ENCODE data around the gene SH3BP5L. TPM values are rescaled to one million over a fixed set of nuclear protein-coding genes. Genes with fewer than 3 reads are reported as not detected.
A peak's percentile ranks its signal among the peaks of the same experiment; 100 is the strongest.

The SH3BP5L gene
- total and polyA plus RNA-seq, 2 of the 13 experiments (the other 11 are each of a cell fraction or from before 2014, with no cell fraction given): 10.3 to 14.9 TPM

GRCh38 chr1:248873409-248873992 lies 47.8 kb upstream of the SH3BP5L start (continued):
- TF ChIP-seq ETS1 (CRISPR knock-in tag; IDR thresholded peaks at IDR 0.05): no peak
- TF ChIP-seq IKZF4 (CRISPR knock-in tag; IDR thresholded peaks at IDR 0.05; ENCODE audit: borderline replicate concordance, low read depth, not compliant biosample characterization): peak; percentile 17
- no peak for TF ChIP-seq HDAC1 (CRISPR knock-in tag; IDR thresholded peaks at IDR 0.05)
- TF ChIP-seq ZGPAT (CRISPR knock-in tag; IDR thresholded peaks at IDR 0.05): peak; percentile 85
- TF ChIP-seq ONECUT2 (CRISPR knock-in tag; IDR thresholded peaks at IDR 0.05): no peak
- no peak for TF ChIP-seq FLYWCH1 (CRISPR knock-in tag; IDR thresholded peaks at IDR 0.05)
- TF ChIP-seq ZNF766 (CRISPR knock-in tag; IDR thresholded peaks at IDR 0.05; ENCODE audit: borderline replicate concordance): peak; percentile 42; the same call in 1 of the 2 replicates
- no peak; the same call in 1 of the 2 replicates for TF ChIP-seq HOXD1 (CRISPR knock-in tag; IDR thresholded peaks at IDR 0.05)
- TF ChIP-seq ZNF800 (CRISPR knock-in tag; IDR thresholded peaks at IDR 0.05): peak; percentile 71
- no peak for TF ChIP-seq ZNF382 (CRISPR knock-in tag; IDR thresholded peaks at IDR 0.05; ENCODE audit: borderline replicate concordance)
- no peak; the same call in 1 of the 2 replicates for TF ChIP-seq MTERF4 (CRISPR knock-in tag; IDR thresholded peaks at IDR 0.05)
- peak; percentile 75; the same call in 1 of the 2 replicates for TF ChIP-seq NCOA1 (CRISPR knock-in tag; IDR thresholded peaks at IDR 0.05)
- 0 out of 2 replicates have a peak, but pooled peaks have one; percentile 48 for TF ChIP-seq SALL2 (CRISPR knock-in tag; IDR thresholded peaks at IDR 0.05)
- TF ChIP-seq IRF9 (CRISPR knock-in tag; IDR thresholded peaks at IDR 0.05; ENCODE audit: borderline replicate concordance): no peak
- TF ChIP-seq HNF1B (CRISPR knock-in tag; IDR thresholded peaks at IDR 0.05): peak; percentile 39; the same call in 1 of the 2 replicates
- TF ChIP-seq AGO1 (IDR thresholded peaks at IDR 0.05; ENCODE audit: low read depth, low read length, poor library complexity, severe bottlenecking): peak; percentile 52
- no peak for TF ChIP-seq SMAD9 (CRISPR knock-in tag; IDR thresholded peaks at IDR 0.05)
- no peak for TF ChIP-seq AGO2 (optimal IDR thresholded peaks at IDR 0.05; ENCODE audit: low read depth, low read length)
- TF ChIP-seq CEBPG (CRISPR knock-in tag; IDR thresholded peaks at IDR 0.05): no peak; the same call in 1 of the 2 replicates
- peak; percentile 24; the same call in 1 of the 2 replicates for TF ChIP-seq ZNF788 (CRISPR knock-in tag; IDR thresholded peaks at IDR 0.05; ENCODE audit: borderline replicate concordance)
- TF ChIP-seq ELF3 (CRISPR knock-in tag; IDR thresholded peaks at IDR 0.05): peak; percentile 25; the same call in 1 of the 2 replicates
